MCF 10A (cell line): ENCODE measurements around the gene ANP32A. TPM values are rescaled to one million over a fixed set of nuclear protein-coding genes. Genes with fewer than 3 reads are reported as not detected.
A peak's percentile ranks its signal among the peaks of the same experiment; 100 is the strongest.

ENCODE experiments used
- BruUV-seq: library from RNA; stranded (reverse); fragments of 400-500 nt; replicated peaks from 2 replicates; lab custom pipeline; 2021; lab: Mats Ljungman, UMichigan
- CTCF ChIA-PET: fragments of 300-600 bp; sonication (Branson Sonifier 250); formaldehyde crosslinking; extraction: SDS; loops from one replicate; lab custom pipeline; 2021; ENCODE audit warnings: antibody characterized with exemption, inconsistent platforms; lab: Yijun Ruan, JAX
- POLR2A ChIA-PET: fragments of 300-600, 350-650 bp; sonication (Branson Sonifier 250); formaldehyde crosslinking; extraction: SDS; loops from one replicate; lab custom pipeline; 2020; ENCODE audit warnings: antibody characterized with exemption, inconsistent platforms; lab: Yijun Ruan, JAX
- DNase-seq: peaks from one replicate; pipeline ENCODE4 v3.0.0-alpha.2; 2018; ENCODE audit not compliant: unreplicated experiment
- H3K27ac Mint-ChIP-seq: one replicate; pipeline ENCODE4 v1.8.0; 2022; ENCODE audit warnings: mild to moderate bottlenecking, low read depth, mixed read lengths; ENCODE audit not compliant: unreplicated experiment
- H3K27me3 Mint-ChIP-seq: one replicate; pipeline ENCODE4 v1.8.0; 2022; ENCODE audit warnings: mixed read lengths; ENCODE audit not compliant: insufficient read depth, unreplicated experiment
- H3K36me3 Mint-ChIP-seq: one replicate; pipeline ENCODE4 v1.8.0; 2022; ENCODE audit warnings: mild to moderate bottlenecking, moderate library complexity, mixed read lengths; ENCODE audit not compliant: insufficient read depth, unreplicated experiment
- H3K4me1 Mint-ChIP-seq: one replicate; pipeline ENCODE4 v1.8.0; 2022; ENCODE audit warnings: mixed read lengths; ENCODE audit not compliant: insufficient read depth, unreplicated experiment
- H3K4me3 Mint-ChIP-seq: one replicate; pipeline ENCODE4 v1.8.0; 2022; ENCODE audit warnings: mild to moderate bottlenecking, moderate library complexity, mixed read lengths; ENCODE audit not compliant: unreplicated experiment
- H3K9me3 Mint-ChIP-seq: one replicate; pipeline ENCODE4 v1.8.0; 2022; ENCODE audit warnings: mixed read lengths; ENCODE audit not compliant: unreplicated experiment
- CTCF ChIP-seq: fragments of 200-600 bp; IDR thresholded peaks from one replicate; pipeline ENCODE4 v1.8.0; 2022; ENCODE audit warnings: antibody characterized with exemption, mild to moderate bottlenecking; ENCODE audit not compliant: unreplicated experiment
- intact Hi-C: fragments of 100-400 bp; cut with micrococcal nuclease; formaldehyde crosslinking; loops from 2 replicates; pipeline ENCODE4 v1.14.1; 2022
- total RNA-seq: library from RNA; stranded (reverse); gene quantifications from 2 replicates; pipeline ENCODE4 v1.2.3, GENCODE V29; 2022

The ANP32A gene
- total RNA-seq, 1 experiment from 2014 or later: 150 TPM

DNA sequence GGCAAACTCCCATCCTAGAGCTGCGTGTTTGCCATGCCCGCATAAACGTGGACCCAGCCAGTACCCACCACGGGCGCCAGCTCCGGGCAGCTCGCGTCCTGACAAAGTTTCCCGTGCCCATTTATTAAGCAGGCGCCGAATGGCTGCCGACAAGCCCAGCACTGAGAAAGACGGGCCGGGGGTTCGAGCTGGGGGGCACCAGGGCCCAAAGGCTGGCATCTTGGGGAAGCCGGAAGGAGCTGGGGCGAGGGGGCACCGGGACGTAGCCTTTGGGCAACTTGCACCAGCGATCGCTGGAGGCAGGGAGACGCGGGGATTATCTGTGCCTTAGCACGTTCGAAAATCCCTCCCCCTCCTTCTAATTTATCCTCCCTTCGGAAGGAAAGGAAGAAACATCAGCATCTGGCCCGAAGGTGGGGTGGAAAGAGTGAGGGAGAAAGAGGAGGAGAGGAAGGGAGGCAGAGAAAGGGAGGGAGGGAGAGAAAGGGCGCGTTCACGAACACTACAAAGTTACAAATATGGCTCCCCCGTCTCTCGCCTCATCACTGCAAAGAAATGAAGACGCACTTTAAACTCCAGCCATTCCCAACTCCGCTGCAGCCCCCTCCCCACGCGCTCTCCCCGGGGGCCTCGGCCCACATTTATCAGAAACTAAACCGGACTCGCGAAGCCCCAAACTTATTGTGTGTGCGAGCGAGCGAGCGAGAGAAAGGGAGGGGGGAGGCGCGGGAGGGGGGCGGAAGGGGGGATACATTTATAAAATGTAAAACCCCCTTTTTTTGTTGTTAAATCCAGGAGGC is 1.0 kb downstream of the ANP32A start:
- ChIA-PET CTCF (interaction anchor here (0.6 kb wide), 2 partner anchors 12 to 146 kb away, joined by 3 read pairs; no protein-coding TSS in a partner anchor), POLR2A (interaction anchor here (0.6 to 5.4 kb wide), 15 partner anchors 9 to 1673 kb away, joined by 3 to 95 read pairs (median 3); partner anchors contain the start of genes FEM1B and RPLP1)
- H3K4me1 Mint-ChIP-seq: peaks cover 31% of the 10 kb centered on the region
- H3K27ac Mint-ChIP-seq: peak overlapping the region; percentile 96
- peak overlapping the region; percentile 96 for H3K4me3 Mint-ChIP-seq
- DNase-seq: peak; percentile 70
- no peaks in the 10 kb centered on the region for H3K9me3 Mint-ChIP-seq
- intact Hi-C loops: loop anchor here (2.0 to 5.0 kb wide), 2 partner anchors 37 to 55 kb away; no protein-coding TSS in a partner anchor
- H3K36me3 Mint-ChIP-seq: peaks cover 7% of the 10 kb centered on the region
- H3K27me3 Mint-ChIP-seq: no peaks in the 10 kb centered on the region
- no peak for TF ChIP-seq CTCF
- BruUV-seq: TSS peak; percentile 35

- BruUV-seq: TSS peak; percentile 36
- H3K9me3 Mint-ChIP-seq: no peaks in the 10 kb centered on the region
- ChIA-PET CTCF (interaction anchor here (0.6 kb wide), 2 partner anchors 12 to 145 kb away, joined by 3 read pairs; no protein-coding TSS in a partner anchor), POLR2A (interaction anchor here (0.6 to 5.4 kb wide), 16 partner anchors 10 to 1672 kb away, joined by 3 to 95 read pairs (median 4); partner anchors contain the start of genes FEM1B and RPLP1)
- peak overlapping the region; percentile 96 for H3K4me3 Mint-ChIP-seq
- H3K36me3 Mint-ChIP-seq: peaks cover 7% of the 10 kb centered on the region
- peak overlapping the region; percentile 96 for H3K27ac Mint-ChIP-seq
- H3K27me3 Mint-ChIP-seq: no peaks in the 10 kb centered on the region
- DNase-seq: peak; percentile 49
- H3K4me1 Mint-ChIP-seq: peaks cover 36% of the 10 kb centered on the region
- TF ChIP-seq CTCF: no peak
- intact Hi-C loops: loop anchor here (5.0 kb wide), 1 partner anchor 37 kb away; no protein-coding TSS in a partner anchor
Measured at GRCh38 chr15:68818769-68819494, 1.8 kb downstream of the ANP32A start.

DNA sequence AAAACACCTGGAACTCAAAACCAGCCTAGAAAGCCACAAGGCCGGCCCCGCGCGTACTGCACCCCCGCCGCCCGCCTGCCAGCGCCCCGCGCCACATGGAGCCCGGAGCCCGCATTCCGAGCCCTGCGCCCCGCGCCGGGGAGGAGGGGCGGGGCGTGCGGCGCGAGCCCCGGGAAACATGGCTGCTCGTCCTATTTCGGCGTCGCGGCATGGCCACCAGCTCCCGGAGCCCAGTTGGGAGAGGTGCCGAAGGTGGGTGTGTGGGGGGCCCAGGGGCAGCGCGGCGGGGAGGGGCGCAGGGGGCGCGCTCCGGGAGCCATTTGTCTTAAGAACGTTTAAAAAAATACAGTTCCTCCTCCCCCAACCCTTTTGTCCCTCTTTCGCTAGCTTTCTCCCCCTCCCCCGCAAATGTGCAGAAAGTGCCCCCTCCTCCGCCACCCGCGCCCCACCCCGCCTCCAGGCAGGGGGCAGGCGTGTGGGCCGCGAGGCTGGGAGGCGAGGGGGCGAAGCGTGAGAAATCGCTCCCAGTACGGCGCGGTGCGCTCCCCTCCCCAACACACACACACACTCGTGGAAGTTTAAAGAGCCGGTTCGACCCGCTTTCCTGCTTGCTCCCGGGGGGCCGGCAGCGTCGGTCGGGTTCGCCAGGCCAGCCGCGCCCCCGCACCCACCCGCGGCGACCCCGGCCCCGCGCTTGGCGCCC is 2.5 kb downstream of the ANP32A start:
- Mint-ChIP-seq H3K9me3 (no peaks in the 10 kb centered on the region), H3K27me3 (no peaks in the 10 kb centered on the region), H3K36me3 (peaks cover 7% of the 10 kb centered on the region), H3K27ac (peak overlapping the region; percentile 96), H3K4me1 (peaks cover 40% of the 10 kb centered on the region), H3K4me3 (peak overlapping the region; percentile 96)
- ChIA-PET POLR2A (interaction anchor here (0.6 to 5.4 kb wide), 11 partner anchors 11 to 1287 kb away, joined by 3 to 95 read pairs (median 5); partner anchors contain the start of genes FEM1B and RPLP1), CTCF (no interaction called here)
- BruUV-seq: no TSS peak
- DNase-seq: peak; percentile 70
- intact Hi-C loops: loop anchor here (5.0 kb wide), 1 partner anchor 36 kb away; no protein-coding TSS in a partner anchor
- TF ChIP-seq CTCF: no peak
